HEK293 (cell line): Measurements from ENCODE around the gene UBE2J2.

Experiments
- CTCF ChIA-PET: fragments of 350-600 bp; formaldehyde crosslinking; extraction: SDS; loops from one replicate; lab custom pipeline; 2021; ENCODE audit warnings: antibody characterized with exemption; lab: Yijun Ruan, JAX
- POLR2A ChIA-PET: fragments of 300-600 bp; formaldehyde crosslinking; extraction: SDS; loops from one replicate; lab custom pipeline; 2020; ENCODE audit warnings: antibody characterized with exemption, inconsistent platforms; lab: Yijun Ruan, JAX
- H3K27ac ChIP-seq: fragments of 200-500 bp; sonication (Bioruptor generic); 2 replicates; pipeline ENCODE4 v1.5.1; 2014; ENCODE audit warnings: low read depth, low read length, control low read depth, inconsistent platforms; ENCODE audit errors: extremely low read depth
- H3K36me3 ChIP-seq, 2 experiments: fragments of 200-500 bp in 1 of 2; sonication (Bioruptor generic) in 1 of 2; 1 replicate in 1 of 2; 2 replicates in 1 of 2; pipeline ENCODE4 v1.5.1; 2014 to 2017; ENCODE audit warnings: inconsistent platforms in 2 of 2, low read length in 2 of 2; ENCODE audit not compliant: control insufficient read depth in 2 of 2, insufficient read depth in 1 of 2
- H3K4me1 ChIP-seq: fragments of 200-500 bp; sonication (Bioruptor generic); 2 replicates; pipeline ENCODE4 v1.5.1; 2014; ENCODE audit warnings: mild to moderate bottlenecking, low read length, inconsistent platforms; ENCODE audit not compliant: control insufficient read depth, insufficient read depth
- H3K4me3 ChIP-seq: 2 replicates; pipeline ENCODE4 v1.5.1; 2011; ENCODE audit warnings: low read depth, mild to moderate bottlenecking, control low read depth, low read length, moderate library complexity
- H3K9me3 ChIP-seq: fragments of 200-500 bp; sonication (Bioruptor generic); 2 replicates; pipeline ENCODE4 v1.5.1; 2014; ENCODE audit warnings: low read depth, low read length, inconsistent platforms; ENCODE audit not compliant: control insufficient read depth, insufficient read depth
- KLF1 ChIP-seq: fragments of 450-650 bp; formaldehyde crosslinking; IDR thresholded peaks from 2 replicates; pipeline ENCODE4 v1.5.1; 2016; ENCODE audit warnings: missing biosample characterization, missing genetic modification characterization
- PRDM1 ChIP-seq: fragments of 450-650 bp; formaldehyde crosslinking; IDR thresholded peaks from 2 replicates; pipeline ENCODE4; 2016; ENCODE audit warnings: missing biosample characterization, missing genetic modification characterization
- YY1 ChIP-seq: fragments of 450-650 bp; formaldehyde crosslinking; IDR thresholded peaks from 2 replicates; pipeline ENCODE4 v1.5.1; 2018; ENCODE audit warnings: missing biosample characterization, missing genetic modification characterization
- ZNF121 ChIP-seq: fragments of 450-650 bp; formaldehyde crosslinking; IDR thresholded peaks from 2 replicates; pipeline ENCODE4 v1.5.1; 2016; ENCODE audit warnings: missing biosample characterization, missing genetic modification characterization
- ZNF146 ChIP-seq: fragments of 450-650 bp; formaldehyde crosslinking; IDR thresholded peaks from 2 replicates; pipeline ENCODE4 v1.5.1; 2016; ENCODE audit warnings: missing biosample characterization, missing genetic modification characterization
- ZNF155 ChIP-seq: fragments of 450-650 bp; formaldehyde crosslinking; IDR thresholded peaks from 2 replicates; pipeline ENCODE4 v1.5.1; 2016; ENCODE audit warnings: missing biosample characterization, missing genetic modification characterization
- ZNF169 ChIP-seq: fragments of 450-650 bp; formaldehyde crosslinking; IDR thresholded peaks from 2 replicates; pipeline ENCODE4 v1.5.1; 2016; ENCODE audit warnings: missing biosample characterization, missing genetic modification characterization
- ZNF416 ChIP-seq: fragments of 450-650 bp; formaldehyde crosslinking; IDR thresholded peaks from 2 replicates; pipeline ENCODE4 v1.5.1; 2016; ENCODE audit warnings: missing biosample characterization, missing genetic modification characterization
- ZNF48 ChIP-seq: fragments of 450-650 bp; formaldehyde crosslinking; IDR thresholded peaks from 2 replicates; pipeline ENCODE4 v1.5.1; 2016; ENCODE audit warnings: missing biosample characterization, missing genetic modification characterization
- ZNF560 ChIP-seq: fragments of 450-650 bp; formaldehyde crosslinking; IDR thresholded peaks from 2 replicates; pipeline ENCODE4 v1.5.1; 2017; ENCODE audit warnings: missing biosample characterization, missing genetic modification characterization, borderline replicate concordance
- ZNF600 ChIP-seq: fragments of 450-650 bp; formaldehyde crosslinking; IDR thresholded peaks from 2 replicates; pipeline ENCODE4 v1.5.1; 2016; ENCODE audit warnings: missing biosample characterization, missing genetic modification characterization
- ZSCAN30 ChIP-seq: fragments of 450-650 bp; IDR thresholded peaks from 2 replicates; pipeline ENCODE4 v1.5.1; 2018; ENCODE audit warnings: missing biosample characterization, mild to moderate bottlenecking, missing genetic modification characterization, moderate library complexity
- TF ChIP-seq, protein P1 (sequence below): fragments of 450-650 bp; formaldehyde crosslinking; IDR thresholded peaks from 2 replicates; pipeline ENCODE4 v1.5.1; 2017; ENCODE audit warnings: missing biosample characterization, mild to moderate bottlenecking, missing genetic modification characterization, moderate library complexity
- TF ChIP-seq, protein P2 (sequence below): fragments of 450-650 bp; formaldehyde crosslinking; IDR thresholded peaks from 2 replicates; pipeline ENCODE4 v1.5.1; 2016; ENCODE audit warnings: missing biosample characterization, missing genetic modification characterization, borderline replicate concordance
- TF ChIP-seq, protein P3 (sequence below): fragments of 450-650 bp; formaldehyde crosslinking; IDR thresholded peaks from 2 replicates; pipeline ENCODE4 v1.5.1; 2016; ENCODE audit warnings: missing biosample characterization, missing genetic modification characterization, borderline replicate concordance
- TF ChIP-seq, protein P4 (sequence below): fragments of 450-650 bp; formaldehyde crosslinking; IDR thresholded peaks from 2 replicates; pipeline ENCODE4 v1.5.1; 2016; ENCODE audit warnings: missing biosample characterization, missing genetic modification characterization
- TF ChIP-seq, protein P5 (sequence below): fragments of 450-650 bp; formaldehyde crosslinking; IDR thresholded peaks from 2 replicates; pipeline ENCODE4 v1.5.1; 2016; ENCODE audit warnings: missing biosample characterization, missing genetic modification characterization
- TF ChIP-seq, protein P6 (sequence below): fragments of 450-650 bp; formaldehyde crosslinking; IDR thresholded peaks from 2 replicates; pipeline ENCODE4 v1.5.1; 2016; ENCODE audit warnings: missing biosample characterization, missing genetic modification characterization
- TF ChIP-seq, protein P7 (sequence below): fragments of 450-650 bp; formaldehyde crosslinking; IDR thresholded peaks from 2 replicates; pipeline ENCODE4 v1.5.1; 2016; ENCODE audit warnings: missing biosample characterization, missing genetic modification characterization
- TF ChIP-seq, protein P8 (sequence below): fragments of 450-650 bp; formaldehyde crosslinking; optimal IDR thresholded peaks from 2 replicates; pipeline ENCODE3; 2016; ENCODE audit warnings: missing biosample characterization, mild to moderate bottlenecking, missing genetic modification characterization

UBE2J2 gene

DNA sequence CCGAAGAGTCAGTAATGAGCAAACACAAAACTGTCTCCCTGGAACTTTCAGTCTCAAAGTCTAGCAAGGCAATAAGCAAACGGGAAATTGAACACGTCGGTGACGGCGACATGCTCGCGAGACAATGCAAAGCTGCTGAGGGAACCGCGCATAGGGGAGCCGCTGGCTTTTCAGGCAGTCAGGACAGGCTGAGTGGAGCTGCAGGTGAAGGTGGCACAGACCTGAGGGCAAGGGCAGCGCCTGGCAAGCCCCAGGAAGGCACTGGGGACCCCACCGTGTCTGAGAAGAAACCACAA, 45.9 kb upstream of the UBE2J2 start (continued):
- TF ChIP-seq, protein P1, sequence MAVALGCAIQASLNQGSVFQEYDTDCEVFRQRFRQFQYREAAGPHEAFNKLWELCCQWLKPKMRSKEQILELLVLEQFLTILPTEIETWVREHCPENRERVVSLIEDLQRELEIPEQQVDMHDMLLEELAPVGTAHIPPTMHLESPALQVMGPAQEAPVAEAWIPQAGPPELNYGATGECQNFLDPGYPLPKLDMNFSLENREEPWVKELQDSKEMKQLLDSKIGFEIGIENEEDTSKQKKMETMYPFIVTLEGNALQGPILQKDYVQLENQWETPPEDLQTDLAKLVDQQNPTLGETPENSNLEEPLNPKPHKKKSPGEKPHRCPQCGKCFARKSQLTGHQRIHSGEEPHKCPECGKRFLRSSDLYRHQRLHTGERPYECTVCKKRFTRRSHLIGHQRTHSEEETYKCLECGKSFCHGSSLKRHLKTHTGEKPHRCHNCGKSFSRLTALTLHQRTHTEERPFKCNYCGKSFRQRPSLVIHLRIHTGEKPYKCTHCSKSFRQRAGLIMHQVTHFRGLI (tag by site-specific recombination) = no peak
- TF ChIP-seq, protein P2, sequence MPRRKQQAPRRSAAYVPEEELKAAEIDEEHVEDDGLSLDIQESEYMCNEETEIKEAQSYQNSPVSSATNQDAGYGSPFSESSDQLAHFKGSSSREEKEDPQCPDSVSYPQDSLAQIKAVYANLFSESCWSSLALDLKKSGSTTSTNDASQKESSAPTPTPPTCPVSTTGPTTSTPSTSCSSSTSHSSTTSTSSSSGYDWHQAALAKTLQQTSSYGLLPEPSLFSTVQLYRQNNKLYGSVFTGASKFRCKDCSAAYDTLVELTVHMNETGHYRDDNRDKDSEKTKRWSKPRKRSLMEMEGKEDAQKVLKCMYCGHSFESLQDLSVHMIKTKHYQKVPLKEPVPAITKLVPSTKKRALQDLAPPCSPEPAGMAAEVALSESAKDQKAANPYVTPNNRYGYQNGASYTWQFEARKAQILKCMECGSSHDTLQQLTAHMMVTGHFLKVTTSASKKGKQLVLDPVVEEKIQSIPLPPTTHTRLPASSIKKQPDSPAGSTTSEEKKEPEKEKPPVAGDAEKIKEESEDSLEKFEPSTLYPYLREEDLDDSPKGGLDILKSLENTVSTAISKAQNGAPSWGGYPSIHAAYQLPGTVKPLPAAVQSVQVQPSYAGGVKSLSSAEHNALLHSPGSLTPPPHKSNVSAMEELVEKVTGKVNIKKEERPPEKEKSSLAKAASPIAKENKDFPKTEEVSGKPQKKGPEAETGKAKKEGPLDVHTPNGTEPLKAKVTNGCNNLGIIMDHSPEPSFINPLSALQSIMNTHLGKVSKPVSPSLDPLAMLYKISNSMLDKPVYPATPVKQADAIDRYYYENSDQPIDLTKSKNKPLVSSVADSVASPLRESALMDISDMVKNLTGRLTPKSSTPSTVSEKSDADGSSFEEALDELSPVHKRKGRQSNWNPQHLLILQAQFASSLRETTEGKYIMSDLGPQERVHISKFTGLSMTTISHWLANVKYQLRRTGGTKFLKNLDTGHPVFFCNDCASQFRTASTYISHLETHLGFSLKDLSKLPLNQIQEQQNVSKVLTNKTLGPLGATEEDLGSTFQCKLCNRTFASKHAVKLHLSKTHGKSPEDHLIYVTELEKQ (tag by site-specific recombination) = no peak
- no peak for TF ChIP-seq ZNF146
- TF ChIP-seq, all 188 proteins: peak for 0

DNA sequence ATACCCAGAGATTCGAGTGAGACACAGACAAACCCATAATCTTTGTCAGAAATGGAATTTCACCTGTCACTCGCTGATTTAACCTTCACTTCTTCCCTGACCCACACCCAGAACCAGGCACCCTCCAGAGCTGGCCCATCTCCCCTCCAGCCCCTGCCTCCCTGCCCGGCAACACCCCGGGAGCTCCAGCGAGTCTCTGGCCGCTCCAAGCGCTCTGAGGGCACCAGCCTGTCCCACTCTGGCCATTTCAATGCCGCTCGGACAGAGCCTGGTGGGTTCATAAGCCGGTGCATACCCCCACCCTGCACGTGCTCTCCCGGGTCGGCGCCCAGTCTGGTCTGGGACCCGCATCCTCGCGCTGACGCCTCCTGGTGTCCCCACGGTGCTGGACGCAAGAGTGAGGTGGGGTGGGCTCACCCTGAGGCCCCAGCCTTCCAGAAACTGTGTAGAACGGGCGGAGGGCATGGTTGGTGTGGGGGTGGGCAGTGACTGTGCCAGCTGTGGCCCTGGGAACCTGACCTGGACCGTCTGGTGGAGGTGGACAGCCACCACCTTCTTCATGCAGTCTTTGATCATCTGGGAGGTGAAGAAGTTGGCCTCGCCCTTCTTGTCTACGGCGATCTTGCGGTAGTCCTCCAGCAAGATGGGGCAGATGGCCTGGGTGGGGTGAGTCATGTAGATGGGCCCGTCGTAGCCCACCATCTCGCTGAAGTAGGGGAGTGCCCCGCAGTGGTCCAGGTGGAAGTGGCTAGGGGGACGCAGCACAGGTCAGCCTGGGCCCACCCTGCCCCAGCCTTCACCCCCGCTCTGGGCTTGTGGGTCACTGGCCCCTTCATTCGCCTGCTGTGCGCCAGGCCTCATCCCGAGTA, 45.4 kb upstream of the UBE2J2 start:
- peak overlapping the region; percentile 58 for H3K27ac ChIP-seq
- H3K4me1 ChIP-seq = peaks cover 20% of the 10 kb centered on the region
- POLR2A ChIA-PET = interaction anchor here (0.7 to 1.7 kb wide), 6 partner anchors 9 to 319 kb away, joined by 3 to 7 read pairs (median 4); partner anchors contain the start of gene HES4
- H3K36me3 ChIP-seq = peaks cover 20 to 72% of the 10 kb centered on the region in 2 experiments
- H3K4me3 ChIP-seq = no peak overlapping the region
- H3K9me3 ChIP-seq = no peaks in the 10 kb centered on the region
- CTCF ChIA-PET = no interaction called here
- TF ChIP-seq ZNF48 = no peak
- no peak for TF ChIP-seq ZNF416 (tag by site-specific recombination)
- TF ChIP-seq ZNF600 = no peak
- no peak for TF ChIP-seq YY1
- TF ChIP-seq, protein P3, sequence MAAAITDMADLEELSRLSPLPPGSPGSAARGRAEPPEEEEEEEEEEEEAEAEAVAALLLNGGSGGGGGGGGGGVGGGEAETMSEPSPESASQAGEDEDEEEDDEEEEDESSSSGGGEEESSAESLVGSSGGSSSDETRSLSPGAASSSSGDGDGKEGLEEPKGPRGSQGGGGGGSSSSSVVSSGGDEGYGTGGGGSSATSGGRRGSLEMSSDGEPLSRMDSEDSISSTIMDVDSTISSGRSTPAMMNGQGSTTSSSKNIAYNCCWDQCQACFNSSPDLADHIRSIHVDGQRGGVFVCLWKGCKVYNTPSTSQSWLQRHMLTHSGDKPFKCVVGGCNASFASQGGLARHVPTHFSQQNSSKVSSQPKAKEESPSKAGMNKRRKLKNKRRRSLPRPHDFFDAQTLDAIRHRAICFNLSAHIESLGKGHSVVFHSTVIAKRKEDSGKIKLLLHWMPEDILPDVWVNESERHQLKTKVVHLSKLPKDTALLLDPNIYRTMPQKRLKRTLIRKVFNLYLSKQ (tag by site-specific recombination) = no peak
- TF ChIP-seq, protein P4, sequence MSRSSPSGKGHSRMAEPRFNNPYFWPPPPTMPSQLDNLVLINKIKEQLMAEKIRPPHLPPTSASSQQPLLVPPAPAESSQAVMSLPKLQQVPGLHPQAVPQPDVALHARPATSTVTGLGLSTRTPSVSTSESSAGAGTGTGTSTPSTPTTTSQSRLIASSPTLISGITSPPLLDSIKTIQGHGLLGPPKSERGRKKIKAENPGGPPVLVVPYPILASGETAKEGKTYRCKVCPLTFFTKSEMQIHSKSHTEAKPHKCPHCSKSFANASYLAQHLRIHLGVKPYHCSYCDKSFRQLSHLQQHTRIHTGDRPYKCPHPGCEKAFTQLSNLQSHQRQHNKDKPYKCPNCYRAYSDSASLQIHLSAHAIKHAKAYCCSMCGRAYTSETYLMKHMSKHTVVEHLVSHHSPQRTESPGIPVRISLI = no peak
- TF ChIP-seq, protein P5, sequence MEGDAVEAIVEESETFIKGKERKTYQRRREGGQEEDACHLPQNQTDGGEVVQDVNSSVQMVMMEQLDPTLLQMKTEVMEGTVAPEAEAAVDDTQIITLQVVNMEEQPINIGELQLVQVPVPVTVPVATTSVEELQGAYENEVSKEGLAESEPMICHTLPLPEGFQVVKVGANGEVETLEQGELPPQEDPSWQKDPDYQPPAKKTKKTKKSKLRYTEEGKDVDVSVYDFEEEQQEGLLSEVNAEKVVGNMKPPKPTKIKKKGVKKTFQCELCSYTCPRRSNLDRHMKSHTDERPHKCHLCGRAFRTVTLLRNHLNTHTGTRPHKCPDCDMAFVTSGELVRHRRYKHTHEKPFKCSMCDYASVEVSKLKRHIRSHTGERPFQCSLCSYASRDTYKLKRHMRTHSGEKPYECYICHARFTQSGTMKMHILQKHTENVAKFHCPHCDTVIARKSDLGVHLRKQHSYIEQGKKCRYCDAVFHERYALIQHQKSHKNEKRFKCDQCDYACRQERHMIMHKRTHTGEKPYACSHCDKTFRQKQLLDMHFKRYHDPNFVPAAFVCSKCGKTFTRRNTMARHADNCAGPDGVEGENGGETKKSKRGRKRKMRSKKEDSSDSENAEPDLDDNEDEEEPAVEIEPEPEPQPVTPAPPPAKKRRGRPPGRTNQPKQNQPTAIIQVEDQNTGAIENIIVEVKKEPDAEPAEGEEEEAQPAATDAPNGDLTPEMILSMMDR (tag by site-specific recombination) = no peak
- TF ChIP-seq ZNF121 (tag by site-specific recombination) = 0 out of 2 replicates have a peak, but pooled peaks have one; percentile 36
- no peak for TF ChIP-seq PRDM1 (tag by site-specific recombination)
- TF ChIP-seq ZNF169 = no peak
- no peak for TF ChIP-seq ZNF560 (tag by site-specific recombination)
- no peak for TF ChIP-seq ZSCAN30
- TF ChIP-seq KLF1 (tag by site-specific recombination) = peak; percentile 48; the same call in 1 of the 2 replicates
- TF ChIP-seq, protein P6, sequence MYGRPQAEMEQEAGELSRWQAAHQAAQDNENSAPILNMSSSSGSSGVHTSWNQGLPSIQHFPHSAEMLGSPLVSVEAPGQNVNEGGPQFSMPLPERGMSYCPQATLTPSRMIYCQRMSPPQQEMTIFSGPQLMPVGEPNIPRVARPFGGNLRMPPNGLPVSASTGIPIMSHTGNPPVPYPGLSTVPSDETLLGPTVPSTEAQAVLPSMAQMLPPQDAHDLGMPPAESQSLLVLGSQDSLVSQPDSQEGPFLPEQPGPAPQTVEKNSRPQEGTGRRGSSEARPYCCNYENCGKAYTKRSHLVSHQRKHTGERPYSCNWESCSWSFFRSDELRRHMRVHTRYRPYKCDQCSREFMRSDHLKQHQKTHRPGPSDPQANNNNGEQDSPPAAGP (tag by site-specific recombination) = 0 out of 2 replicates have a peak, but pooled peaks have one; percentile 37
- TF ChIP-seq, protein P7, sequence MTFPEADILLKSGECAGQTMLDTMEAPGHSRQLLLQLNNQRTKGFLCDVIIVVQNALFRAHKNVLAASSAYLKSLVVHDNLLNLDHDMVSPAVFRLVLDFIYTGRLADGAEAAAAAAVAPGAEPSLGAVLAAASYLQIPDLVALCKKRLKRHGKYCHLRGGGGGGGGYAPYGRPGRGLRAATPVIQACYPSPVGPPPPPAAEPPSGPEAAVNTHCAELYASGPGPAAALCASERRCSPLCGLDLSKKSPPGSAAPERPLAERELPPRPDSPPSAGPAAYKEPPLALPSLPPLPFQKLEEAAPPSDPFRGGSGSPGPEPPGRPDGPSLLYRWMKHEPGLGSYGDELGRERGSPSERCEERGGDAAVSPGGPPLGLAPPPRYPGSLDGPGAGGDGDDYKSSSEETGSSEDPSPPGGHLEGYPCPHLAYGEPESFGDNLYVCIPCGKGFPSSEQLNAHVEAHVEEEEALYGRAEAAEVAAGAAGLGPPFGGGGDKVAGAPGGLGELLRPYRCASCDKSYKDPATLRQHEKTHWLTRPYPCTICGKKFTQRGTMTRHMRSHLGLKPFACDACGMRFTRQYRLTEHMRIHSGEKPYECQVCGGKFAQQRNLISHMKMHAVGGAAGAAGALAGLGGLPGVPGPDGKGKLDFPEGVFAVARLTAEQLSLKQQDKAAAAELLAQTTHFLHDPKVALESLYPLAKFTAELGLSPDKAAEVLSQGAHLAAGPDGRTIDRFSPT = peak; percentile 50; the same call in 1 of the 2 replicates
- TF ChIP-seq, protein P8, sequence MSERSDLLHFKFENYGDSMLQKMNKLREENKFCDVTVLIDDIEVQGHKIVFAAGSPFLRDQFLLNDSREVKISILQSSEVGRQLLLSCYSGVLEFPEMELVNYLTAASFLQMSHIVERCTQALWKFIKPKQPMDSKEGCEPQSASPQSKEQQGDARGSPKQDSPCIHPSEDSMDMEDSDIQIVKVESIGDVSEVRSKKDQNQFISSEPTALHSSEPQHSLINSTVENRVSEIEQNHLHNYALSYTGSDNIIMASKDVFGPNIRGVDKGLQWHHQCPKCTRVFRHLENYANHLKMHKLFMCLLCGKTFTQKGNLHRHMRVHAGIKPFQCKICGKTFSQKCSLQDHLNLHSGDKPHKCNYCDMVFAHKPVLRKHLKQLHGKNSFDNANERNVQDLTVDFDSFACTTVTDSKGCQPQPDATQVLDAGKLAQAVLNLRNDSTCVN = peak; percentile 5
- no peak for TF ChIP-seq ZNF155 (tag by site-specific recombination)
